Activated CD4-positive, CD25-positive, alpha-beta regulatory T cell (primary cell): ENCODE measurements around the gene IP6K3.
A peak's percentile ranks its signal among the peaks of the same experiment; 100 is the strongest.

Experiments
- DNase-seq, 4 experiments: peaks; one replicate each; lab custom pipeline; 2025; lab: John Stamatoyannopoulos, UW

The IP6K3 gene

GRCh38 chr6:33759887-33760629 lies 13.4 kb upstream of the IP6K3 start:
- DNase-seq = no peak

GRCh38 chr6:33758815-33759216 lies 12.1 kb upstream of the IP6K3 start:
- DNase-seq = no peak

GRCh38 chr6:33757906-33758305 lies 11.2 kb upstream of the IP6K3 start:
- no peak for DNase-seq

- DNase-seq = no peak
These were observed 10.4 kb upstream of the IP6K3 start for GRCh38 chr6:33757113-33757512.

GRCh38 chr6:33756211-33756954 lies 9.7 kb upstream of the IP6K3 start:
- DNase-seq = no peak

GRCh38 chr6:33755070-33755869 lies 8.6 kb upstream of the IP6K3 start:
- DNase-seq = no peak

- DNase-seq = no peak
These were observed 7.5 kb upstream of the IP6K3 start for GRCh38 chr6:33754222-33754621.

- DNase-seq = no peak
These were observed 5.9 kb upstream of the IP6K3 start for GRCh38 chr6:33752646-33753015.

- no peak for DNase-seq
These were observed 5.3 kb upstream of the IP6K3 start for GRCh38 chr6:33751771-33752645.

GRCh38 chr6:33750244-33750991 lies 3.7 kb upstream of the IP6K3 start:
- DNase-seq = no peak

GRCh38 chr6:33749401-33749800 lies 2.7 kb upstream of the IP6K3 start:
- DNase-seq = no peak

GRCh38 chr6:33748841-33749240 lies 2.1 kb upstream of the IP6K3 start:
- DNase-seq = no peak

- DNase-seq = no peak
These were observed 1.1 kb upstream of the IP6K3 start for GRCh38 chr6:33747823-33748222.

- DNase-seq = no peak
These were observed 587 bp downstream of the IP6K3 start for GRCh38 chr6:33746036-33746600.

- no peak for DNase-seq
These were observed 1.2 kb downstream of the IP6K3 start for GRCh38 chr6:33745548-33745947.

GRCh38 chr6:33744895-33745546 lies 1.7 kb downstream of the IP6K3 start:
- no peak for DNase-seq

GRCh38 chr6:33744001-33744848 lies 2.5 kb downstream of the IP6K3 start:
- DNase-seq = peak; percentile 32 to 52 (median 42)

- no peak for DNase-seq
These were observed 3.9 kb downstream of the IP6K3 start for GRCh38 chr6:33742837-33743236.

- no peak for DNase-seq
These were observed 4.6 kb downstream of the IP6K3 start for GRCh38 chr6:33742092-33742491.
